HEK293 (cell line): ENCODE measurements around the gene DND1.
A peak's percentile ranks its signal among the peaks of the same experiment; 100 is the strongest.
"Not testable (repeated sequence)": the region's sequence is repeated elsewhere in the genome, so short reads cannot be mapped to it uniquely, and the experiment has no call there.

Experiments used
- CTCF ChIA-PET: fragments of 350-600 bp; formaldehyde crosslinking; extraction: SDS; loops from one replicate; lab custom pipeline; 2021; ENCODE audit warnings: antibody characterized with exemption; lab: Yijun Ruan, JAX
- POLR2A ChIA-PET: fragments of 300-600 bp; formaldehyde crosslinking; extraction: SDS; loops from one replicate; lab custom pipeline; 2020; ENCODE audit warnings: antibody characterized with exemption, inconsistent platforms; lab: Yijun Ruan, JAX
- H3K27ac ChIP-seq: fragments of 200-500 bp; sonication (Bioruptor generic); 2 replicates; pipeline ENCODE4 v1.5.1; 2014; ENCODE audit warnings: low read depth, low read length, control low read depth, inconsistent platforms; ENCODE audit errors: extremely low read depth
- H3K36me3 ChIP-seq, 2 experiments: fragments of 200-500 bp in 1 of 2; sonication (Bioruptor generic) in 1 of 2; 1 replicate in 1 of 2; 2 replicates in 1 of 2; pipeline ENCODE4 v1.5.1; 2014 to 2017; ENCODE audit warnings: inconsistent platforms in 2 of 2, low read length in 2 of 2; ENCODE audit not compliant: control insufficient read depth in 2 of 2, insufficient read depth in 1 of 2
- H3K4me1 ChIP-seq: fragments of 200-500 bp; sonication (Bioruptor generic); 2 replicates; pipeline ENCODE4 v1.5.1; 2014; ENCODE audit warnings: mild to moderate bottlenecking, low read length, inconsistent platforms; ENCODE audit not compliant: control insufficient read depth, insufficient read depth
- H3K4me3 ChIP-seq: 2 replicates; pipeline ENCODE4 v1.5.1; 2011; ENCODE audit warnings: low read depth, mild to moderate bottlenecking, control low read depth, low read length, moderate library complexity
- H3K9me3 ChIP-seq: fragments of 200-500 bp; sonication (Bioruptor generic); 2 replicates; pipeline ENCODE4 v1.5.1; 2014; ENCODE audit warnings: low read depth, low read length, inconsistent platforms; ENCODE audit not compliant: control insufficient read depth, insufficient read depth
- MZF1 ChIP-seq: fragments of 450-650 bp; formaldehyde crosslinking; IDR thresholded peaks from 2 replicates; pipeline ENCODE4 v1.5.1; 2017; ENCODE audit warnings: missing biosample characterization, missing genetic modification characterization, borderline replicate concordance
- PRDM1 ChIP-seq: fragments of 450-650 bp; formaldehyde crosslinking; IDR thresholded peaks from 2 replicates; pipeline ENCODE4; 2016; ENCODE audit warnings: missing biosample characterization, missing genetic modification characterization
- PRDM2 ChIP-seq: fragments of 450-650 bp; formaldehyde crosslinking; IDR thresholded peaks from 2 replicates; pipeline ENCODE4 v1.5.1; 2016; ENCODE audit warnings: missing biosample characterization, missing genetic modification characterization, borderline replicate concordance
- SP2 ChIP-seq: fragments of 450-650 bp; formaldehyde crosslinking; IDR thresholded peaks from 2 replicates; pipeline ENCODE4 v1.5.1; 2016; ENCODE audit warnings: missing biosample characterization, missing genetic modification characterization
- ZNF274 ChIP-seq, 2 experiments: fragments of 200-500 bp in 1 of 2; fragments of 450-650 bp in 1 of 2; sonication (Bioruptor generic) in 1 of 2; formaldehyde crosslinking in 1 of 2; IDR thresholded peaks; 2 replicates each; pipeline versions ENCODE4 v1.5.1 to v1.6.1; 2014 to 2016; ENCODE audit warnings: borderline replicate concordance in 1 of 2, inconsistent platforms in 1 of 2, low read length in 1 of 2, missing biosample characterization in 1 of 2, missing genetic modification characterization in 1 of 2
- ZNF335 ChIP-seq: fragments of 450-650 bp; formaldehyde crosslinking; conservative IDR thresholded peaks from 2 replicates; pipeline ENCODE4 v1.5.1; 2016; ENCODE audit warnings: missing biosample characterization, missing genetic modification characterization
- ZNF362 ChIP-seq: fragments of 450-650 bp; formaldehyde crosslinking; IDR thresholded peaks from 2 replicates; pipeline ENCODE4 v1.5.1; 2016; ENCODE audit warnings: missing biosample characterization, missing genetic modification characterization
- ZNF510 ChIP-seq: fragments of 450-650 bp; formaldehyde crosslinking; IDR thresholded peaks from 2 replicates; pipeline ENCODE4 v1.5.1; 2018; ENCODE audit warnings: mild to moderate bottlenecking, missing genetic modification characterization, missing biosample characterization; ENCODE audit not compliant: insufficient replicate concordance
- ZNF561 ChIP-seq: fragments of 450-650 bp; IDR thresholded peaks from 2 replicates; pipeline ENCODE4 v1.5.1; 2018; ENCODE audit warnings: missing biosample characterization, missing genetic modification characterization, borderline replicate concordance
- ZNF596 ChIP-seq: fragments of 450-650 bp; IDR thresholded peaks from 2 replicates; pipeline ENCODE4 v1.5.0; 2018; ENCODE audit warnings: missing biosample characterization, mild to moderate bottlenecking, missing genetic modification characterization, moderate library complexity
- ZNF639 ChIP-seq: fragments of 450-650 bp; formaldehyde crosslinking; IDR thresholded peaks from 2 replicates; pipeline ENCODE4 v1.5.1; 2016; ENCODE audit warnings: missing biosample characterization, missing genetic modification characterization
- ZNF704 ChIP-seq: fragments of 450-650 bp; formaldehyde crosslinking; IDR thresholded peaks from 2 replicates; pipeline ENCODE4 v1.5.1; 2016; ENCODE audit warnings: missing biosample characterization, missing genetic modification characterization

DND1 gene

DNA sequence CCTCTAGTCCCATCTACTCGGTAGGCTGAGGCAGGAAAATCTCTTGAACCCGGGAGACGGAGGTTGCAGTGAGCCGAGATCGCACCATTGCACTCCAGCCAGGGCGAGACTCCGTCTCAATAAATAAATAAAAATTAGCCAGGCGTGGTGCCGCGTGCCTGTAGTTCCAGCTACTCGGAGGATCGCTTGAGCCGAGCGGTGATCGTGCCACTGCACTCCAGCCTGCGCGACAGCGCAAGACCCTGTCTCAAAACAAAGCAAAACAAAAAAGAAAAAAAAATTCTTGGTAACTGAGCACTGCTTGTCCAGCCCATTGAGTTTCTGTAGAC, 9.4 kb downstream of the DND1 start:
- Histone ChIP-seq H3K9me3 (no peaks in the 10 kb centered on the region), H3K36me3 (peaks cover 29 to 71% of the 10 kb centered on the region in 2 experiments), H3K4me3 (peak overlapping the region; percentile 72), H3K27ac (peak overlapping the region; percentile 70), H3K4me1 (no peaks in the 10 kb centered on the region)
- ChIA-PET CTCF (no interaction called here), POLR2A (interaction anchor here (0.8 to 4.8 kb wide), 7 partner anchors 13 to 318 kb away, joined by 3 to 40 read pairs (median 3); partner anchors contain the start of genes HARS1, HARS2, HBEGF and IK)
- TF ChIP-seq ZNF335 (tag by site-specific recombination) (peak; percentile 63; the same call in 1 of the 2 replicates), ZNF561 (tag by site-specific recombination) (no peak), ZNF362 (tag by site-specific recombination) (peak; percentile 59; the same call in 1 of the 2 replicates), SP2 (tag by site-specific recombination) (no peak), ZNF510 (tag by site-specific recombination) (no peak), PRDM2 (tag by site-specific recombination) (no peak), ZNF704 (no peak), MZF1 (tag by site-specific recombination) (no peak), ZNF274 (IDR thresholded peaks at IDR 0.05; ENCODE audit: low read length) (no peak), ZNF274 (tag by site-specific recombination; IDR thresholded peaks at IDR 0.05; ENCODE audit: borderline replicate concordance) (no peak)

- H3K27ac ChIP-seq, H3K4me1 ChIP-seq, H3K9me3 ChIP-seq, POLR2A ChIA-PET, H3K4me3 ChIP-seq: not testable (repeated sequence)
- CTCF ChIA-PET: interaction anchor here (0.6 kb wide), 1 partner anchor 297 kb away, joined by 3 read pairs; no protein-coding TSS in a partner anchor
- H3K36me3 ChIP-seq: peaks cover 61 to 78% of the 10 kb centered on the region in 2 experiments
Observed at GRCh38 chr5:140660371-140660770, 13.0 kb downstream of the DND1 start.

GRCh38 chr5:140658870-140659269, 14.5 kb downstream of the DND1 start:
- no peaks in the 10 kb centered on the region for H3K9me3 ChIP-seq
- H3K4me1 ChIP-seq: no peaks in the 10 kb centered on the region
- H3K36me3 ChIP-seq: peaks cover 76 to 93% of the 10 kb centered on the region in 2 experiments
- no peak overlapping the region for H3K4me3 ChIP-seq
- H3K27ac ChIP-seq: no peak overlapping the region
- ChIA-PET CTCF (no interaction called here), POLR2A (interaction anchor here (2.1 kb wide), 1 partner anchor 11 kb away, joined by 11 read pairs; the partner anchor contains the start of genes IK and NDUFA2)
- TF ChIP-seq PRDM1 (tag by site-specific recombination) (0 out of 2 replicates have a peak, but pooled peaks have one; percentile 52), ZNF596 (tag by site-specific recombination) (peak; percentile 60), ZNF639 (tag by site-specific recombination) (no peak)
